Jurkat, Clone E6-1 (cell line): Measurements from ENCODE around the gene CHADL. TPM values are rescaled to one million over a fixed set of nuclear protein-coding genes. Genes with fewer than 3 reads are reported as not detected.

ENCODE experiments used
- DNase-seq: peaks from one replicate; pipeline ENCODE4 v3.0.0-alpha.2; 2011; ENCODE audit warnings: low read depth, low spot score
- H3K4me3 ChIP-seq: 2 replicates; pipeline ENCODE4 v1.5.1; 2011; ENCODE audit warnings: mild to moderate bottlenecking, low read length, control low read depth, moderate library complexity
- polyA plus RNA-seq: library from polyadenylated mRNA; unstranded; fragments of >200 nt; gene quantifications from one replicate; pipeline ENCODE4 v1.2.1, GENCODE V29; 2012; ENCODE audit warnings: missing spikeins; ENCODE audit not compliant: insufficient read length, insufficient read depth

The CHADL gene, protein sequence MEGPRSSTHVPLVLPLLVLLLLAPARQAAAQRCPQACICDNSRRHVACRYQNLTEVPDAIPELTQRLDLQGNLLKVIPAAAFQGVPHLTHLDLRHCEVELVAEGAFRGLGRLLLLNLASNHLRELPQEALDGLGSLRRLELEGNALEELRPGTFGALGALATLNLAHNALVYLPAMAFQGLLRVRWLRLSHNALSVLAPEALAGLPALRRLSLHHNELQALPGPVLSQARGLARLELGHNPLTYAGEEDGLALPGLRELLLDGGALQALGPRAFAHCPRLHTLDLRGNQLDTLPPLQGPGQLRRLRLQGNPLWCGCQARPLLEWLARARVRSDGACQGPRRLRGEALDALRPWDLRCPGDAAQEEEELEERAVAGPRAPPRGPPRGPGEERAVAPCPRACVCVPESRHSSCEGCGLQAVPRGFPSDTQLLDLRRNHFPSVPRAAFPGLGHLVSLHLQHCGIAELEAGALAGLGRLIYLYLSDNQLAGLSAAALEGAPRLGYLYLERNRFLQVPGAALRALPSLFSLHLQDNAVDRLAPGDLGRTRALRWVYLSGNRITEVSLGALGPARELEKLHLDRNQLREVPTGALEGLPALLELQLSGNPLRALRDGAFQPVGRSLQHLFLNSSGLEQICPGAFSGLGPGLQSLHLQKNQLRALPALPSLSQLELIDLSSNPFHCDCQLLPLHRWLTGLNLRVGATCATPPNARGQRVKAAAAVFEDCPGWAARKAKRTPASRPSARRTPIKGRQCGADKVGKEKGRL
- not detected for polyA plus RNA-seq

DNA sequence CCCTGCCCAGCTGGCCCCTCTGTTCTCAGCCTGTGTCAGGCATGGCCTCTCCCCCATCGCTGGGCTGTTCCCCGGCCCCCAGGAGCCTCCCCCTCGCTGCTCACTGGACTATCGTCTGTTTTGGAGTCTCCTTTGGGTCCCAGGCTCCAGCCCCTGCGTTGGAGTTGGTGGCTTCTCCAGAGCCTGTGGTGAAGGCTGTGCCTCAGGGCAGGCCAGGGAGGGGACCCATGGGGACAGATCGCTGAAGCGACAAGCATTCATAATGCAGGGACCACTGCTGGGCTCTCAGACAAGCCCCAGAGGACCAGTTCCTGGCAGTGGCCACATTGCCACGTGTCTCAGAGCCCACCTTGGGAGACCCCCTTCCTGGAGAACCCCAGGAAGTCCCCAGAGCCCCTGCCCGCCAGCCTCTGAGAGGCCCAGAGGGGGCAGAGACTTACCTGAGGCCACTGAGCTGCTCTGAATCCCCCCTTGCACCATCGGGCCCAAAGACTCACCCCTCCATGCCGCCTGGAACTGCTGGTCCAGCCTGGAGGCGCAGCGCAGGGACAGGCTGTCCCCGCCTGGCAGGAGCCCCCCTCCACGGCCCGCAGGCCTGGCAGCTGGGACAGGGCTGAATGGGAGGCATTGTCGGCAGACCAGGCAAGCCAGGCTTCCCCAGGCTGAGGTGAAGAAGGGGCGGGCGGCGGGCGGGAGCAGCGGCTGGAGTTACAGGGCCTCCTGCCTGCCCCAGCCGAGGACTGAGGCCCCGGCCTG is at the start of gene CHADL:
Gene CHADL (minus strand): TSS at position 555 of the 756 bp plus-strand sequence. CDS start 50 bp downstream, at position 505.
- DNase-seq: no peak
- H3K4me3 ChIP-seq: no peak within 1 kb of the TSS

DNA sequence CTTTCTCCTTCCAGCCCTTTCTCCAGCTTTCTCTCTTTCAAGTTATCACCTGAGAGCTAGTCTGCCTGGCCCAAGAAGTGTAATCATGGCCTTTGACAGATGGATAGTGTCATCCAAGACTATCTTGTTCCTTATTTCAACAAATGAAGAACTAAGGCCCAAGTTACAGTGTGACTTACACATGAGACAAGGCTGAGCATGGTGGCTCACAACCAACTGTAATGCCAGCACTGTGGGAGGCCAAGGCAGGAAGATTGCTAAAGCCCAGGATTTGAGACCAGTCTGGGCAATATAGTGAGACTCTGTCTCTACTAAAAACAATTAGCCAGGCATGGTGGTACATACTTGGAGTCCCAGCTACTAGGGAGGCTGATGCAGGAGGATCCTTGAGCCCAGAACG is 48.9 kb upstream of the CHADL start:
- no peak for DNase-seq
- no peak overlapping the region for H3K4me3 ChIP-seq

- DNase-seq: no peak
- H3K4me3 ChIP-seq: no peak overlapping the region
Observed at GRCh38 chr22:41288245-41288946, 47.7 kb upstream of the CHADL start.

DNA sequence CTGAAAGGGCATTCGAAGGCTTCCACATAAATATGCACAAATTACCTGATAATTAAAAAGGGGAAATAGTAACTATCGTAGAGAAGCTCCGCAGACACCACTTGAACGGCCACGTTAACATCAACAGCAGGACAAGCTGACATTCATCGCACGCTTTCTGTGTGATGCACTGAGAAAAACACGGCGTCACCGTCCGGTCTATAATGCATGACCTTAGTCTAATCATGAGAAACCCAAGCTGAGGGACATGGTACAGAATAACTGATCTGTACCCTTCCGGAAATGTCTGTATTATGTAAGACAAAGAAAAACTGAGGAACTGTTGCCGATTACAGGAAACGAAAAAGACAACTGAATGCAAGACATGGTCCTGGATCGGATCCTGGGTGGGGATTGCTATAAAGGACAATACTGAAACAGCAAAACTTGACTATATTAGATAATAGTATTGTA is 45.9 kb upstream of the CHADL start:
- DNase-seq: peak; percentile 64
- peak overlapping the region; percentile 74 for H3K4me3 ChIP-seq

- peak; percentile 98 for DNase-seq
- peak within 1 kb of the TSS; percentile 74 for H3K4me3 ChIP-seq
Observed at GRCh38 chr22:41285820-41286638, 45.3 kb upstream of the CHADL start, which contains the start of gene RANGAP1. Gene RANGAP1 (minus strand): TSS chr22:41286187. CDS start chr22:41281044, 5,143 bp downstream.

DNA sequence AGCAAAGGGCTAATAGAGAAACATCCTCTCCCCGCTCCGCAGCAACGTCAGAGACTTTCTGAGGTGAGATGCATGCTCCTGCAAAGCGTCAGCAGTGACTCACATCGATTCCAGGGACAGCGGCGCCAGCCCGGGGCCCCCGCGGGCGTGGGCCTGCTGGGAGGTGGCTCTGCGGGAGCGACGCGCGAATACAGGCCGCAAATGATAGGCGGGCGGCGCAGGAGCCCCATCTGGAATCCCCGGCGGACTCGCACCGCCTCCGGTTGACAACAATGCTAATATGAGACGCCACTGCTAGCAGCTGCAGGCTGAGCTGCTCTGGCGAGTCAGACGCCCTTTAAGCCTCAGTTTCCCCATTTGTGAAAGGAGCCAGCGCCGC is 44.7 kb upstream of the CHADL start:
- DNase-seq: no peak
- H3K4me3 ChIP-seq: peak overlapping the region; percentile 74

DNA sequence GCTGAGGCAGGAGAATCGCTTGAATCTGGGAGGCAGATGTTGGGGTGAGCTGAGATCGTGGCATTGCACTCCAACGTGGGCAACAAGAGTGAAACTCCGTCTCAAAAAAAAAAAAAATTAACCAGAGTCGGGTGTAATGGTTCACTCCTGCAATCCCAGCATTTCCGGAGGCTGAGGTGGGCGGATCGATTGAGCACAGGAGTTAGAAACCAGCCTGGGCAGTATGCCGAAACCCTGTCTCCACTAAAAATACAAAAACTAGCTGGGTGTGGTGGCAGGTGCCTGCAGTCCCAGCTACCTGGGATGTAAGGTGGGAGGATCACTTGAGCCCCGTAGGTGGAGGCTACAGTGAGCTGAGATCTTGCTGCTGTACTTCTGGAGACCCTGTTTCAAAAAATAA is 43.7 kb upstream of the CHADL start:
- peak overlapping the region; percentile 74 for H3K4me3 ChIP-seq
- DNase-seq: no peak

GRCh38 chr22:41280854-41281253 is 40.1 kb upstream of the CHADL start:
- H3K4me3 ChIP-seq: no peak overlapping the region
- DNase-seq: no peak

GRCh38 chr22:41280065-41280464 is 39.3 kb upstream of the CHADL start:
- no peak overlapping the region for H3K4me3 ChIP-seq
- no peak for DNase-seq

DNA sequence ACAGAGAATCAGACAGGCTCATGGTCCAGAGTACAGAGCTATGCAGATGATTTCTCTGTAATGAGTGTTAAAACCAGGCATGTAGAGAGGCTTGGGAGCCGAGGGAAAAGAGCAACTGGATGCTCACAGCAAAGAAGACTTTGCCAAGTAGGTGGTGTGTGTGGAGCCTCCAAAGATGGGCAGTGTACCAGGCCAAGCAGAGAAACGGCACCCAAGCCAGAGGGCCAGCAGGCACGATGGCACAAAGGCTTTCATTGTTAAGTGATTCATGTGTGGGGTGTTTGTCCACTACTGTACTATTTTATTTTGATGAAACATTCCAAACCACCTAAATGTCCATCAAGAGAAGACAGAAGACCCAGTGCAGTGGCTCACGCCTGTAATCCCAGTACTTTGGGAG is 34.1 kb upstream of the CHADL start:
- no peak for DNase-seq
- no peak overlapping the region for H3K4me3 ChIP-seq

- H3K4me3 ChIP-seq: no peak overlapping the region
- DNase-seq: no peak
Observed at GRCh38 chr22:41273128-41273527, 32.4 kb upstream of the CHADL start.

DNA sequence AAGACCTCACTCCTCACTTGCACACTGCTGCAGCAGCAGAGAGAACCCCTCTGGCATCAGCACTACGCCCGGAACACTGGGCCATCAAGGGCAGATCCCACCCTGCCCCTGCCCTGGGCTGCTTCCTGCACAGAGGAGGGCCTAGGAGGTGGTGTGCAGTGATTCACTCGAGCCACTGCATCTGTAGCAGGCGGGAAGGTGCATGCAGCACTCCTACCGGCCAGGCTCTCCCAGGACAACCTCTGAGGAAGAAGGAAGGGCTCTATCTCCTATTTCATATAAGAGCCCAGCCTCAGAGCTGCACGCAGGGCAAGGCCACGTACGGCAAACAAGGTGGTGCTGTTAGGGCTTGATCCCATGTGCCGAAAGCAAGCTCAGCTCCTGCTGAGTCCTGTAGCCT is 31.1 kb upstream of the CHADL start:
- H3K4me3 ChIP-seq: no peak overlapping the region
- DNase-seq: no peak

GRCh38 chr22:41267958-41268357 is 27.2 kb upstream of the CHADL start:
- no peak overlapping the region for H3K4me3 ChIP-seq
- DNase-seq: no peak

- DNase-seq: no peak
- no peak overlapping the region for H3K4me3 ChIP-seq
Observed at GRCh38 chr22:41264408-41264941, 23.7 kb upstream of the CHADL start.

GRCh38 chr22:41263704-41264103 is 23.0 kb upstream of the CHADL start:
- no peak overlapping the region for H3K4me3 ChIP-seq
- no peak for DNase-seq

DNA sequence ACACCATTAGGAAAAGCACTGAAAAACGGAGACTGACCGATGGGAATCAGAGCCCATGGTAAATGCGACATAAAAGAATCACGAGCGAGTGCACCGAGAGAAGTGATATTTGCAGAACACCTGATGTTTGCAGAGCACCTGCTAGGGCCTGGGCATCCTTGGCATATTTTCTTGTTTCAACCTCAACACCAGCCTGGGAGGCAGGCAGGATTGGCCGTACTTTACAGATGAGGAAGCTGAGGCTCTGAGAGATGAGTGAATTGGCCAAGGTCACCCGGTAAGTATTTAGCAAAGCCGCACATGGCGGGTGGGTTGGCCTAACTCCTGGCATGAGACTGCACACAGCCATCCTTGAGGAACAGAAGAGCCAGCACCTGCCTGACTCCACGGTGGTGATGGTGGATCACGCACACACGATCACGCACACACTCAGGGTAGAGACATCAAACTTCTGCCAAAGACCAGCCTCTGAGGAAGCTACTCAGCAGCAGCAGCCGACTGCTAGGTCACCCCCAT is 21.6 kb upstream of the CHADL start:
- H3K4me3 ChIP-seq: no peak overlapping the region
- no peak for DNase-seq

GRCh38 chr22:41261541-41262249 is 21.0 kb upstream of the CHADL start:
- no peak for DNase-seq
- H3K4me3 ChIP-seq: no peak overlapping the region
